Osteoblast (primary cell): ENCODE measurements around the gene SOS2. TPM values are rescaled to one million over a fixed set of nuclear protein-coding genes. Genes with fewer than 3 reads are reported as not detected.

Experiments
- DNase-seq: peaks from one replicate; pipeline ENCODE4 v3.0.0; 2011; ENCODE audit warnings: low spot score, mixed read lengths; ENCODE audit not compliant: insufficient read length; ENCODE audit errors: missing footprints
- H2AFZ ChIP-seq: 2 replicates; pipeline ENCODE4 v1.6.0; 2011; ENCODE audit warnings: mild to moderate bottlenecking, low read length
- H3K27ac ChIP-seq: 2 replicates; pipeline ENCODE4 v1.5.1; 2011; ENCODE audit warnings: mild to moderate bottlenecking, low read depth, low read length, moderate library complexity
- H3K27me3 ChIP-seq: 2 replicates; pipeline ENCODE4 v1.6.0; 2012; ENCODE audit warnings: mild to moderate bottlenecking, control low read depth, inconsistent platforms, low read length, moderate library complexity; ENCODE audit not compliant: insufficient read depth
- H3K36me3 ChIP-seq: 2 replicates; pipeline ENCODE4 v1.5.1; 2011; ENCODE audit warnings: mild to moderate bottlenecking, low read length, control low read depth, moderate library complexity; ENCODE audit not compliant: insufficient read depth
- H3K4me1 ChIP-seq: 2 replicates; pipeline ENCODE4 v1.5.1; 2011; ENCODE audit warnings: mild to moderate bottlenecking, low read length, control low read depth, moderate library complexity; ENCODE audit not compliant: insufficient read depth
- H3K4me2 ChIP-seq: 2 replicates; pipeline ENCODE4 v1.6.0; 2011; ENCODE audit warnings: mild to moderate bottlenecking, low read length; ENCODE audit not compliant: insufficient read depth
- H3K4me3 ChIP-seq: fragments of 200-600 bp; sonication (generic); 3 replicates; pipeline ENCODE4 v1.5.1; 2012; ENCODE audit warnings: mild to moderate bottlenecking, low read length, inconsistent platforms; ENCODE audit not compliant: insufficient read depth
- H3K79me2 ChIP-seq: 2 replicates; pipeline ENCODE4 v1.6.0; 2012; ENCODE audit warnings: mild to moderate bottlenecking, low read length, control low read depth, inconsistent platforms; ENCODE audit not compliant: insufficient read depth
- H3K9me3 ChIP-seq: 2 replicates; pipeline ENCODE4 v1.5.1; 2011; ENCODE audit warnings: low read depth, low read length, control low read depth
- H4K20me1 ChIP-seq: 2 replicates; pipeline ENCODE4 v1.6.0; 2012; ENCODE audit warnings: mild to moderate bottlenecking, low read length, control low read depth; ENCODE audit not compliant: insufficient read depth
- CTCF ChIP-seq: IDR thresholded peaks from 2 replicates; pipeline ENCODE4 v1.5.1; 2011; ENCODE audit warnings: mild to moderate bottlenecking, low read depth, low read length, moderate library complexity; ENCODE audit errors: extremely low read depth
- total RNA-seq: library from RNA; depleted of rRNA; stranded (reverse); fragments of >200 nt; gene quantifications from 2 replicates; pipeline ENCODE4 v1.2.3, GENCODE V29; 2012

Gene SOS2
- total RNA-seq, 1 donor: 29.7 TPM

- peak within 1 kb of the TSS; percentile 94 for H3K27ac ChIP-seq
- peaks cover 14% of the 10 kb centered on the region for H3K4me1 ChIP-seq
- H3K79me2 ChIP-seq: peaks cover 32% of the 10 kb centered on the region
- H3K4me2 ChIP-seq: peak within 1 kb of the TSS; percentile 91
- peaks cover 2% of the 10 kb centered on the region for H4K20me1 ChIP-seq
- H3K27me3 ChIP-seq: no peaks in the 10 kb centered on the region
- peaks cover 31% of the 10 kb centered on the region for H3K36me3 ChIP-seq
- TF ChIP-seq CTCF: no peak
- DNase-seq: peak; percentile 97
- no peaks in the 10 kb centered on the region for H3K9me3 ChIP-seq
- H2AFZ ChIP-seq: peak within 1 kb of the TSS; percentile 95
- H3K4me3 ChIP-seq: peak within 1 kb of the TSS; percentile 98
Observed at GRCh38 chr14:50116181-50116956, 115.0 kb downstream of the SOS2 start, which contains the start of gene VCPKMT. TSS of gene VCPKMT (minus strand) at chr14:50116572. CDS start at chr14:50116552, 20 bp downstream.

- no peak for DNase-seq
- H3K4me1 ChIP-seq: peaks cover 14% of the 10 kb centered on the region
- peaks cover 57% of the 10 kb centered on the region for H3K36me3 ChIP-seq
- H4K20me1 ChIP-seq: peaks cover 5% of the 10 kb centered on the region
- H3K79me2 ChIP-seq: peaks cover 36% of the 10 kb centered on the region
- H3K27ac ChIP-seq: no peak overlapping the region
- no peak overlapping the region for H3K4me2 ChIP-seq
- H3K4me3 ChIP-seq: no peak overlapping the region
- H2AFZ ChIP-seq: no peak overlapping the region
- TF ChIP-seq CTCF: no peak
- no peaks in the 10 kb centered on the region for H3K27me3 ChIP-seq
- H3K9me3 ChIP-seq: no peaks in the 10 kb centered on the region
Observed at GRCh38 chr14:50113381-50114035, 117.9 kb downstream of the SOS2 start.

- no peak overlapping the region for H3K4me3 ChIP-seq
- H3K4me2 ChIP-seq: no peak overlapping the region
- H4K20me1 ChIP-seq: peaks cover 5% of the 10 kb centered on the region
- no peaks in the 10 kb centered on the region for H3K27me3 ChIP-seq
- H3K36me3 ChIP-seq: peaks cover 62% of the 10 kb centered on the region
- H3K4me1 ChIP-seq: peaks cover 2% of the 10 kb centered on the region
- H3K79me2 ChIP-seq: peaks cover 27% of the 10 kb centered on the region
- no peak for DNase-seq
- H3K27ac ChIP-seq: no peak overlapping the region
- H3K9me3 ChIP-seq: no peaks in the 10 kb centered on the region
- no peak overlapping the region for H2AFZ ChIP-seq
- TF ChIP-seq CTCF: no peak
Observed at GRCh38 chr14:50110323-50111037, 120.9 kb downstream of the SOS2 start.

- Histone ChIP-seq H3K4me1 (peaks cover 3% of the 10 kb centered on the region), H3K27ac (no peak overlapping the region), H2AFZ (no peak overlapping the region), H3K4me2 (no peak overlapping the region), H4K20me1 (peaks cover 5% of the 10 kb centered on the region), H3K79me2 (peaks cover 16% of the 10 kb centered on the region), H3K9me3 (no peaks in the 10 kb centered on the region), H3K36me3 (peaks cover 59% of the 10 kb centered on the region), H3K4me3 (no peak overlapping the region), H3K27me3 (no peaks in the 10 kb centered on the region)
- DNase-seq: no peak
- TF ChIP-seq CTCF: peak; percentile 48
Observed at GRCh38 chr14:50109342-50109741, 122.0 kb downstream of the SOS2 start.
